Stimulated activated naive CD4-positive, alpha-beta T cell treated with Interleukin-2 at 50 U/mL for 16 hours (primary cell): ENCODE results near the gene ALK.

Experiments
- DNase-seq: peaks from one replicate; lab custom pipeline; 2025; lab: John Stamatoyannopoulos, UW

ALK gene

GRCh38 chr2:29655391-29656086 is 265.8 kb downstream of the ALK start:
- DNase-seq: no peak

- no peak for DNase-seq
Observed at GRCh38 chr2:29650631-29651097, 270.7 kb downstream of the ALK start.

- no peak for DNase-seq
Observed at GRCh38 chr2:29644949-29645348, 276.4 kb downstream of the ALK start.

GRCh38 chr2:29643196-29643595 is 278.2 kb downstream of the ALK start:
- no peak for DNase-seq

GRCh38 chr2:29640360-29640759 is 281.0 kb downstream of the ALK start:
- DNase-seq: no peak

GRCh38 chr2:29638641-29639040 is 282.7 kb downstream of the ALK start:
- DNase-seq: no peak

GRCh38 chr2:29634916-29635315 is 286.5 kb downstream of the ALK start:
- no peak for DNase-seq

GRCh38 chr2:29632018-29632417 is 289.4 kb downstream of the ALK start:
- DNase-seq: no peak

- DNase-seq: no peak
Observed at GRCh38 chr2:29629495-29629894, 291.9 kb downstream of the ALK start.

- no peak for DNase-seq
Observed at GRCh38 chr2:29628862-29629261, 292.5 kb downstream of the ALK start.

- no peak for DNase-seq
Observed at GRCh38 chr2:29628108-29628745, 293.2 kb downstream of the ALK start.

GRCh38 chr2:29627279-29627711 is 294.1 kb downstream of the ALK start:
- DNase-seq: no peak

GRCh38 chr2:29620890-29621289 is 300.5 kb downstream of the ALK start:
- DNase-seq: no peak

- no peak for DNase-seq
Observed at GRCh38 chr2:29619689-29620088, 301.7 kb downstream of the ALK start.

GRCh38 chr2:29618024-29618423 is 303.4 kb downstream of the ALK start:
- no peak for DNase-seq

- no peak for DNase-seq
Observed at GRCh38 chr2:29617351-29617750, 304.0 kb downstream of the ALK start.

GRCh38 chr2:29616569-29616968 is 304.8 kb downstream of the ALK start:
- DNase-seq: no peak

- DNase-seq: no peak
Observed at GRCh38 chr2:29615841-29616240, 305.5 kb downstream of the ALK start.

- DNase-seq: no peak
Observed at GRCh38 chr2:29615183-29615582, 306.2 kb downstream of the ALK start.

GRCh38 chr2:29614295-29614830 is 307.0 kb downstream of the ALK start:
- no peak for DNase-seq

- no peak for DNase-seq
Observed at GRCh38 chr2:29613792-29614266, 307.6 kb downstream of the ALK start.

GRCh38 chr2:29613067-29613466 is 308.3 kb downstream of the ALK start:
- no peak for DNase-seq

- no peak for DNase-seq
Observed at GRCh38 chr2:29612568-29612967, 308.8 kb downstream of the ALK start.
